IMR-90 (cell line): Measurements from ENCODE around the gene THAP2.

Source experiments
- CEBPB ChIP-seq: IDR thresholded peaks from 2 replicates; pipeline ENCODE4 v1.6.1; 2012; ENCODE audit warnings: low read depth, low read length, improper control_type of control experiment
- FOS ChIP-seq: fragments of 150-350 bp; IDR thresholded peaks from 2 replicates; pipeline ENCODE4 v1.6.1; 2016; ENCODE audit warnings: low read depth, low read length
- MAFK ChIP-seq: IDR thresholded peaks from 2 replicates; pipeline ENCODE4 v1.6.1; 2012; ENCODE audit warnings: low read depth, low read length, improper control_type of control experiment
- POLR2A ChIP-seq: IDR thresholded peaks from 2 replicates; pipeline ENCODE4 v1.6.1; 2012; ENCODE audit warnings: mild to moderate bottlenecking, low read depth, low read length
- RAD21 ChIP-seq: IDR thresholded peaks from 2 replicates; pipeline ENCODE4 v1.6.1; 2012; ENCODE audit warnings: low read length, improper control_type of control experiment
- RCOR1 ChIP-seq: IDR thresholded peaks from 2 replicates; pipeline ENCODE4 v1.6.1; 2012; ENCODE audit warnings: mild to moderate bottlenecking, low read length, improper control_type of control experiment; ENCODE audit not compliant: insufficient replicate concordance
- TF ChIP-seq, protein P1 (sequence below): conservative IDR thresholded peaks from 2 replicates; pipeline ENCODE4 v1.5.1; 2012; ENCODE audit warnings: mild to moderate bottlenecking, low read depth, low read length, improper control_type of control experiment

DNA sequence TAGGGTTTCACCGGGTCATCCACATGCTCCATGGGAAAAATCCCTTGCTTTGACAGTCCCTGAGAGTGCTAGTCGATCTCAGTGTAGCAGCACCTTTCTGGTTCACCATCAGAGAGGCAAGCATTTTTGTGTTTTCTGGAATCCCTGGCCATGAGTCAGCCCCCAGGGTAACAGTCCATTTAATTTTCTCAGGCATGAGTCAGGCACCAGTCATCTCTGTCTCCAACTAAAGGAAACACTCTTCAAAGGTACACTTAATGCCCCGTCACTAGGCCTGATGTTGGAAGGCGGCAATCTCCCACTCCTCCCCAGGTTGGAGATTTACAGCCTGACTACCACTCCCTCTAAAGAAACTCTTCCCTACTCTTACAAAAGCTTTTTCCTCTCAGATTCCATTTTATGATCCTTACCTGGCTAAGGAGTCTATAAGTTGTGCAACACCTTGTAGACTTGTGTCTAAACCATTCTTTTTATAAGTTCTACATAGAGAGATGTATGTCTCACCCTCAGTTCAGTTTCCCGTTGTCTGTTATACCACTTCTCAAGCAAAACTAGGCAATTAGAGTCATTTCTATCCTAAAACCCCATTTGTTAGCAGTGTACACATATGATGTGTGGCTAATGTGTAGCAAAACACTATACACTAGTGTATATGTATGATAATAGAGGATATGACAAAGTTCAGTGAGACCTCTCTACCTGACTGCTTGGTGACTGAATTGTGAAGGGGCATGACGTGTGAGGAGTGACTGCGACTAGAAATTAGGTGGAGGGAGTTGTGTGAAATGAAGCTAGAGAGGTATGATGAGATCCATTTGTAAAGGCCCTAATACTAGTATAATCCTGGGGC is 46.4 kb downstream of the THAP2 start:
- TF ChIP-seq, protein P1, sequence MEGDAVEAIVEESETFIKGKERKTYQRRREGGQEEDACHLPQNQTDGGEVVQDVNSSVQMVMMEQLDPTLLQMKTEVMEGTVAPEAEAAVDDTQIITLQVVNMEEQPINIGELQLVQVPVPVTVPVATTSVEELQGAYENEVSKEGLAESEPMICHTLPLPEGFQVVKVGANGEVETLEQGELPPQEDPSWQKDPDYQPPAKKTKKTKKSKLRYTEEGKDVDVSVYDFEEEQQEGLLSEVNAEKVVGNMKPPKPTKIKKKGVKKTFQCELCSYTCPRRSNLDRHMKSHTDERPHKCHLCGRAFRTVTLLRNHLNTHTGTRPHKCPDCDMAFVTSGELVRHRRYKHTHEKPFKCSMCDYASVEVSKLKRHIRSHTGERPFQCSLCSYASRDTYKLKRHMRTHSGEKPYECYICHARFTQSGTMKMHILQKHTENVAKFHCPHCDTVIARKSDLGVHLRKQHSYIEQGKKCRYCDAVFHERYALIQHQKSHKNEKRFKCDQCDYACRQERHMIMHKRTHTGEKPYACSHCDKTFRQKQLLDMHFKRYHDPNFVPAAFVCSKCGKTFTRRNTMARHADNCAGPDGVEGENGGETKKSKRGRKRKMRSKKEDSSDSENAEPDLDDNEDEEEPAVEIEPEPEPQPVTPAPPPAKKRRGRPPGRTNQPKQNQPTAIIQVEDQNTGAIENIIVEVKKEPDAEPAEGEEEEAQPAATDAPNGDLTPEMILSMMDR = no peak
- TF ChIP-seq POLR2A (no peak), RCOR1 (no peak), CEBPB (peak; percentile 83), MAFK (no peak), RAD21 (no peak), FOS (peak; percentile 95)
